GM13977 (cell line): ENCODE data around the gene LMAN2.
"Not testable (repeated sequence)": the region's sequence is repeated elsewhere in the genome, so short reads cannot be mapped to it uniquely, and the experiment has no call there.

ENCODE experiments used
- DNase-seq: peaks from one replicate; pipeline ENCODE4 v3.0.0; 2012; ENCODE audit warnings: low spot score
- CTCF ChIP-seq: IDR thresholded peaks from 2 replicates; pipeline ENCODE4 v1.5.1; 2012; ENCODE audit warnings: mild to moderate bottlenecking, control low read depth; ENCODE audit not compliant: insufficient read depth; ENCODE audit errors: extremely low read depth, missing control alignments
- in situ Hi-C: fragments of 300-500 bp; cut with MboI; formaldehyde crosslinking; loops from one replicate; pipeline ENCODE4 v1.12.0; 2022; ENCODE audit warnings: low sequenced_read_pairs, low pct_unique_long_range_greater_than_20kb, mixed read lengths, inconsistent platforms; ENCODE audit not compliant: unreplicated experiment

Gene LMAN2

DNA sequence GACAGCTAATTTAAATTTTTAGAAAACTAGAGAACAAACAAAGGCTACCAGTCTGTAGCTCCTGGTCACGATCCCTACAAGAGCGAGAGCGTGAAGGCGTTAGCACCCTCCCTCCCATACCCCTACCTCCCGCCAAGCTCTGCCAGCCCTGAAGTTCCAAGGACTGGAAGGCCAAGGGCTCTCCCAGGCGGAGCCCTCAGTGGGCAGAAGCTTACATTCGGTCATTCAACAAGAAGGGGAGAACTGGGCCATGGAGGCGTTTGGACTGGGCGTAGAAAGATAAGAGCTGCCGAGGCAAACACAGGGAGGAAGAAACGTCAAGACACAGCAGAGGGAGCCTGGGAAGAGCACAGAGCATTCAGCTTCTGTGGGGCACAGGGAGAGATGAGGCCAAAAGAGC is 42.7 kb downstream of the LMAN2 start:
- no peak for DNase-seq
- TF ChIP-seq CTCF, result no peak
- in situ Hi-C loops, result no loop called here

DNA sequence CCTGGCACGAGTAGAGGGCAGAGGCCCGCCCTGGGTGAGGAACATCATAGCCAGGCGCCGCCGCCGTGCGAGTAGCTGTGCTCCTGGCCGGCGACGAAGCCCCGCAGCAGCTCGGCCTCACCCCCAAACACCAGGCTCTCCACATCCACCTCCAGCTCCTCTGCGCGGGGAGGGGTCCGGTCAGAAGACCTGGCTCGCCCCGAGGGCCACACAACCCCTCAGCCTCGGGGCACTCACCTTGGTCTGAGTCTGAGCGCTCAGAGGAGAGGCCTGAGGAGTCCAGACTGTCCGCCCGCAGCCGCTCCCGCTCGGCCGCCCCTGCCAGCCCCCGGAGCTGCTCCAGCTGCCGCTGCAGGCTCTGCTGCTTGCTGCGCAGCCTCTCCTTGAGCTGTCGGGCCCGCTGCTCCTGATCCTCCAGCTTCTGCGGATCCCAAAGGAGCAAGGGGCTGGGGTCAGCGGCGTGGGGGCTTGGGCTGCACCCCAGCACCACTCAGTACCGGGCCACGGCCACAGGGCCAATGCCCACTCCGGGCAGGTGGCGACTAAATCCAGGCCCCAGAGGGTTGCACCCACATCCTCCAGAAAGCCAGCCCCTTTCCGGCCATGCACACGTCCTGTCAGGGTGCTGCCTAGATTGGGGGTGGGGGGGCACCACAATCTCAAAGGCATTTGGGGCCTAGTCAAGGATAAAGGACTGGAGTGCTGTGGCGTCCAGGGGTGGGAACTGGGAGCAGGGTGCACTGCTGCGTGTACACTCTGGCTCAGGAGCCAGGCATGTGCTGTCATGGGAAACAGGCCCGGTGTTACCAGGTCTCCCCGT is 43.7 kb downstream of the LMAN2 start:
- no peak for DNase-seq
- no peak for TF ChIP-seq CTCF
- in situ Hi-C loops, result no loop called here

GRCh38 chr5:177306674-177307543 is 44.6 kb downstream of the LMAN2 start:
- in situ Hi-C loops, result no loop called here
- no peak for TF ChIP-seq CTCF
- no peak for DNase-seq

GRCh38 chr5:177306103-177306640 is 45.3 kb downstream of the LMAN2 start:
- in situ Hi-C loops, DNase-seq: not testable (repeated sequence)

DNA sequence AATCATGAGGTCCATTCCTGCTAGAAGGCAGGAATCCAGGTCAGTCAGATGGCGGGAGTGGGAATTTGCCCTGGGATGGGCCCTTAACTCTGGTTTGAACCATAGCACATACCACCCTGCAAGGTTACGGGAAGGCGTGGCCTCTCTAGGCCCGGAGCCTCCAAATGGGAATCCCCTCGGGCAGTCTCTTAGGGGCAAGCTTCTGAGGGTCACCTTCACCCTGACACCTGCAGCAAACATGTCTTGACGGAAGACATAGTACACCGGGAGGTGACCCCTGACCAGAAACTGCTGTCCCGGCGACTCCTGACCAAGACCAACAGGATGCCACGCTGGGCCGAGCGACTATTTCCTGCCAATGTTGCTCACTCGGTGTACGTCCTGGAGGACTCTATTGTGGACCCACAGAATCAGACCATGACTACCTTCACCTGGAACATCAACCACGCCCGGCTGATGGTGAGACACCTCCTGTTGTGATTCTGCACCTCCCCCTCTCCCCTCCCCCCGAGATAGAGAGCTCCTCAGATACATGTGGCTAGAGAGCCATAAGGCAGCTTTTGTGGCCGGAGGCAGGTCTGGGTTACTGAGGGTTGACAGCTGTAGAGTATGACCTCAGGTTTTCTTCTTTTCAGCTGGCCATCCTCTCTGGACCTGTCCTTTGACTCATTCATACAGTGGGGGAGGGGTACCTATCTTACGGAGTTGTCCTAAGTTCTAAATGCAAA is 46.9 kb downstream of the LMAN2 start:
- DNase-seq, result no peak
- in situ Hi-C loops, result no loop called here
- TF ChIP-seq CTCF, result no peak

GRCh38 chr5:177303925-177304391 is 47.5 kb downstream of the LMAN2 start:
- no peak for TF ChIP-seq CTCF
- in situ Hi-C loops, result no loop called here
- DNase-seq, result no peak
